Skeletal muscle satellite cell (primary cell): ENCODE results near the gene NEK6.
A peak's percentile ranks its signal among the peaks of the same experiment; 100 is the strongest.

Source experiments
- H3K27me3 ChIP-seq: 2 replicates; pipeline ENCODE4 v1.7.0; 2013; ENCODE audit warnings: low read length; ENCODE audit not compliant: control insufficient read depth, insufficient read depth
- H3K36me3 ChIP-seq: 2 replicates; pipeline ENCODE4 v1.7.0; 2013; ENCODE audit warnings: mild to moderate bottlenecking, control low read depth, low read length; ENCODE audit not compliant: insufficient read depth
- H3K4me1 ChIP-seq: 2 replicates; pipeline ENCODE4 v1.7.0; 2013; ENCODE audit warnings: low read length; ENCODE audit not compliant: control insufficient read depth, insufficient read depth
- H3K4me2 ChIP-seq: 2 replicates; pipeline ENCODE4 v1.7.0; 2013; ENCODE audit warnings: mild to moderate bottlenecking, low read length
- H3K4me3 ChIP-seq: 2 replicates; pipeline ENCODE4 v1.7.0; 2013; ENCODE audit warnings: low read length
- H3K9ac ChIP-seq: 2 replicates; pipeline ENCODE4 v1.7.0; 2013; ENCODE audit warnings: mild to moderate bottlenecking, low read depth, low read length, moderate library complexity
- H3K9me3 ChIP-seq: replicated peaks from 2 replicates; pipeline ENCODE4 v1.7.0; 2013; ENCODE audit warnings: mild to moderate bottlenecking, control low read depth, low read length

The NEK6 gene

GRCh38 chr9:124350494-124351263 lies 92.9 kb downstream of the NEK6 start:
- Histone ChIP-seq H3K4me2 (no peak overlapping the region), H3K27me3 (no peaks in the 10 kb centered on the region), H3K4me3 (no peak overlapping the region), H3K9ac (no peak overlapping the region), H3K4me1 (peaks cover 4% of the 10 kb centered on the region), H3K36me3 (peaks cover 84% of the 10 kb centered on the region), H3K9me3 (no peaks in the 10 kb centered on the region)

GRCh38 chr9:124351672-124352468 lies 94.1 kb downstream of the NEK6 start:
- peaks cover 90% of the 10 kb centered on the region for H3K36me3 ChIP-seq
- H3K9me3 ChIP-seq, result no peaks in the 10 kb centered on the region
- no peak overlapping the region for H3K4me2 ChIP-seq
- H3K4me1 ChIP-seq, result peaks cover 4% of the 10 kb centered on the region
- no peak overlapping the region for H3K9ac ChIP-seq
- no peak overlapping the region for H3K4me3 ChIP-seq
- no peaks in the 10 kb centered on the region for H3K27me3 ChIP-seq

DNA sequence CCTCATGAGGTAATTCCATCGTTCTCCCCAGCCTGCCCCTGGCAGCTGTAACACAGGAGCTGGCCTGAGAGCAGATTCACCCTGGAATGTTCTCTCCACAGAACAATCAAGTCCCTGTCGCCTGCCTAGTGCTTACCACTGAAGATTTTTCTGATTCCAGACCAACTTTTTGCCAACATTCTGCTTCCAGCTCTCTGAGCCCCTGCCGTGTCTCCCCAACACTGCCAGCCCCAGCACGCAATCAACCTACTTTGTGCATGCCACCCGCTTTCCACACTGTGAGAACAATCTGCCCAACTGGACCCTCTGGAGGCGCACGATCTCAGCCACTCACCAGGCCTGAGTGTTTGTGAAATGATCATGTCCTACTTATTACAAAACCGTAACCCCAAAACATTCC lies 94.9 kb downstream of the NEK6 start:
- H3K36me3 ChIP-seq, result peaks cover 90% of the 10 kb centered on the region
- H3K4me3 ChIP-seq, result no peak overlapping the region
- no peaks in the 10 kb centered on the region for H3K9me3 ChIP-seq
- peaks cover 9% of the 10 kb centered on the region for H3K4me1 ChIP-seq
- H3K9ac ChIP-seq, result no peak overlapping the region
- no peaks in the 10 kb centered on the region for H3K27me3 ChIP-seq
- H3K4me2 ChIP-seq, result no peak overlapping the region

DNA sequence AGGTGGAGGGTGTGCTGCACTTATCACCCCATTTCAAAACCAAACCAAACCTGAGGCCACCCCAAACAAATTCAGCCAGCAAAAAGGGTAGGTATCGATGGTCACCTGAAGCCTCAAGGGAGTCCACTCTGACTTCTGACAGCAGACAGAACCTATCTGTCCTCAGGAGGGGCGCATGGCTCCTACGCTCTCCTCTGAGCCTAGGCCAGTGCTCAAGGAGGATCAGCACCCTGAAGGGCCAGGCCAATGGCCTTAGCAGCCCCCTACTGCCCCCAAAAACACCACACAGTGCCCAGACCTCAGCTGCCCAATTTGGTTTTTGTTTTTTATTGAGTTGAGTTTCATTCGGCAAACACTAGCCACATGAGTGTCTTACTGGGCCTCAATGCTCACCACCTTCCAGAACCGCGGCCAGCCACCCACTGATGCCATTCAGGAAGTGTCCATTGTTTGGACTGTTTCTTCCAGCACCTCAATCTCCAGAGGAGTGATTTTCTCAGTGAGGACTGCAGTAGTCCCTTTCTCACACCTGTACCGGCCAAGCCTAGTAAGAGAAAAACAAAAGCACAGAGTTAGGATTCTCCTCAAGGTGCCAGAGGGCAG lies 95.5 kb downstream of the NEK6 start:
- Histone ChIP-seq H3K4me3 (no peak overlapping the region), H3K9ac (no peak overlapping the region), H3K36me3 (peaks cover 87% of the 10 kb centered on the region), H3K9me3 (no peaks in the 10 kb centered on the region), H3K4me2 (no peak overlapping the region), H3K27me3 (no peaks in the 10 kb centered on the region), H3K4me1 (peaks cover 12% of the 10 kb centered on the region)

DNA sequence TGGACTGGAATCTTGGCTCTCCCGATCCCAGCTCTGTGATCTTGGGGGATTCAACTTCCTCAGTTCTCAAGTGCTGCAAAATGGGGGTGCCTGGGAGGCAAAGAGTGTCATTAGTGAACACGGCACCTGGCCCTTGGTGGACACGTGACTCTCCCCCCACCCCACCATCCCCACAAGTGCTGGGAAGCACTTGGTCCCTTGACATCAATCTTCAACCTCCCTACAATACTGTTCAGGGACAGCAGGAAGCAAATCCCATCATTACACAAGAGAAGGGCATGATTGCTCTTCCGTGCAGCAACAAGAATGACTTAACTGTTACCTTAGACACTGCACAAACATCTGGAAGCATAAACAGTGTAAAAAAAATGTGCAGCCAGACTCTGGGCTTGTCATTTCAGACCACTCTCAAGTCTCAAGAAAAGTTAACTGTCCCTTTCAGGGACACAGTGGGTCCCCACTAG lies 96.1 kb downstream of the NEK6 start:
- peaks cover 81% of the 10 kb centered on the region for H3K36me3 ChIP-seq

DNA sequence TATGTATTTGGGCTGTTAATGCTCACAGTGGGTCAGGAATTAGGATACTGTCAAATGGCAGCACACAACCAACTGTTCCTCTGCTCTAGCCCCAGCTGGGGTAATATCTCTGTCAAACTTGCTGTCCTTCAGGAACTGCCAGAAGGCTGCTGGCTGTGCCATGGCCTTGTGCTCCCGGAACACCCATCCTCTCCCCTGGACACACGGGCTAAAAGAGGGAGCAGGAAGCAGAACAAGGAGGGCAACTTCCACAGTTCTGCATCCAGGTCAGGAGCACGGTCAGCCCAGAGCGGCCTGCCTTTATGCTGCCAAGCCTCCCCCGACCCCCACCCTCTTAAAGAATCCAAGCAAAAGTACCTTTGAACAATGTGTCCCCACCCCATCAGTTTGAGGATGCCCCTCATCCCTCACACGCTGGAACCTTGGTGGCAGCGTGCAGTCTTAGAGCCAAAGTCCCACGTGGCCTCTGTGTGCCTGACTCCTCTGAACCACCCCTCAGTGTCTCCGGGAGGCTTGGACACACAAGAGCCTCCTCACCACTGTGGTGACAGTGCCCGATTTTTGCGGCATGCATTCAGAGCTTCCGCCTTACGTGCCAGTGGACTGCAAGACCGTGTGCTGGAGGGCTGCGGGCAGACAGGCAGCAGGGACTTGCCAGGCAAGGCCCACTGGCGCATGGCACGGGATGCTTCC lies 96.7 kb downstream of the NEK6 start:
- peaks cover 78% of the 10 kb centered on the region for H3K36me3 ChIP-seq
- H3K9me3 ChIP-seq, result no peaks in the 10 kb centered on the region
- no peak overlapping the region for H3K4me2 ChIP-seq
- no peaks in the 10 kb centered on the region for H3K27me3 ChIP-seq
- no peak overlapping the region for H3K9ac ChIP-seq
- H3K4me1 ChIP-seq, result peaks cover 14% of the 10 kb centered on the region
- H3K4me3 ChIP-seq, result no peak overlapping the region

More for the DNA sequence above, 96.1 kb downstream of the NEK6 start:
- peaks cover 12% of the 10 kb centered on the region for H3K4me1 ChIP-seq
- no peak overlapping the region for H3K9ac ChIP-seq
- no peak overlapping the region for H3K4me3 ChIP-seq
- H3K4me2 ChIP-seq, result no peak overlapping the region
- no peaks in the 10 kb centered on the region for H3K27me3 ChIP-seq
- no peaks in the 10 kb centered on the region for H3K9me3 ChIP-seq

DNA sequence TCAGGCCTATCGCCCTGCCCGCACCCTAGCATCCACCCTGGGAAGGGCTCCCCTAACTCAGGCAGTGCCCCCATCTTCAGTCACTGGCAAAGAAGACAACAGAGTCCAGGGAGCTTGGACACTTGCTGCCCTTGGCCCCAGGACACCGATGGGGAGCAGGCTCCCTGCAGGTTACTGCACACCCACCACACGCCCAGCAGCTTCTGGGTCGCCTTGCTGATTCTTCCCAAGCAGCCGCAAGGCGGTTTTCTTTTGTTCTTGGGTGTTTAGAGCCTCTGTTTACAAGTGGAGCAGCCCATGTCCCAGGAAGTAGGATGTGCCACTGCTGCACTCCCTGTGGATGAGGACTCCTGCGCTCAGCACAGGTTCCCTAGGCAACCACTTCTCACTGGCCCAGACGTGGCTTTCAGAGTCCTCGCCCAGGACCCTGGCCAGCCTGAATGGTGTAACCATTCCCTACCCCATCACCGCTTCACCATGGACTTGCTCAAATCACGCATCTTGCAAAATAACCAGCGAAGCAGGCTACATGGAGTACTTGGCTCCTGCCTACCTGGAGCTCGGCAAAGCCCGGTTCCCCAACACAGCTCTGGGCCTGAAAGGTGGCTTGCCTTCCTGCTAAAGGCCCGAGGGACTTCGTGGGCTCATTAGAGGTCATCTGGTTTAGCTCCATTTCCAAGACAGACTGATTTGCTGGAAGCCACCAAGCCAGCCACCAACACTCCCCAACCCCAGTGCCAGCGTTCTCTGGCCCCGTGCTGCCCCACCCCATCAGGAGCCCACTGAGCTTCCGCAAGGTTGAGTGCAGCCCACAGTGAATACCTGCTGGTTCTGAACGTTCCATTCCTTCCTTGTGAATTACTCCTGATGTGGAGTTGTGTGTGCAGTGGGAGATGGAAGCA lies 97.5 kb downstream of the NEK6 start:
- Histone ChIP-seq H3K36me3 (peaks cover 74% of the 10 kb centered on the region), H3K9me3 (no peaks in the 10 kb centered on the region), H3K4me1 (peaks cover 17% of the 10 kb centered on the region), H3K4me2 (no peak overlapping the region), H3K27me3 (no peaks in the 10 kb centered on the region), H3K9ac (no peak overlapping the region), H3K4me3 (no peak overlapping the region)

DNA sequence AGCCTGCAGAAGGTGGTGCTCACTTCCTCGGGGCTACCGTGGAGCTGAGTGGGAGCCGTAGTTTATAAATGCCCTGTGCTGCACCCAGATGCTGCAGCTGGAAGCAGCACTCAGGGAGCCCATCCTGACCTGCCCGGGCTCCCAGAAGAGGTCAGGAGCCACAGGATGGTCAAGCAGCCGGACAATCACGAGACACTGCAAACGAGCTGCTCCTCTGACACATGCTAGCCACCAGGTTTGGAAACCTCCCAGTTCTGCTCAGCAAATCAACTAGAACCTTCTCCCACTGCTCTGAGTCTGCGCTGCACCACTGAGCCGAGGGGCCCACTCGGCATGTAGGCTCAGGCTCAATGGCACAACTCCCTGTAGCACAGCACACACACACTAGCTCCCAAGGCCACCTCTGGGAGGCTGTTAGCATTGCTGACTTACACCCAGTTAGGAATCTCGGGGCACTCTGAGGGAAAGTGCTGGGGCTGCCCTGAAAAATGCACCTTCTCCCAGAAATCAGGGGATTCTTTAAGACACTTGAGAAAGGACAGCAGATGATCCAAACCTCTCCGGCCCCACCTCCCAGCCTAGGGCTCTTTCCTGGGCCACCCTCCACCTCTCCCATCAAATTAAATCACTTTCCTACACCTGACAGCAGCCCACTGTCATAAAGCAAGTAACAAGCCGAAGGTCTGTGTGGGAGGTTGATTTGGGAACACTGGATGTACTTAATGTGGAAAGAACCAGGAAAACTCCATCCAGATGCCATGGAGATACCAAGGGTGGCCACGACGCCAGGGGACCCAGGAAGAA lies 98.4 kb downstream of the NEK6 start:
- H3K9ac ChIP-seq, result no peak overlapping the region
- H3K4me2 ChIP-seq, result no peak overlapping the region
- H3K4me3 ChIP-seq, result no peak overlapping the region
- peaks cover 65% of the 10 kb centered on the region for H3K36me3 ChIP-seq
- H3K27me3 ChIP-seq, result no peaks in the 10 kb centered on the region
- H3K4me1 ChIP-seq, result peaks cover 17% of the 10 kb centered on the region
- no peaks in the 10 kb centered on the region for H3K9me3 ChIP-seq

GRCh38 chr9:124356745-124357390 lies 99.1 kb downstream of the NEK6 start:
- Histone ChIP-seq H3K9ac (no peak overlapping the region), H3K36me3 (peaks cover 59% of the 10 kb centered on the region), H3K4me2 (peak overlapping the region; percentile 17), H3K27me3 (no peaks in the 10 kb centered on the region), H3K9me3 (no peaks in the 10 kb centered on the region), H3K4me1 (peaks cover 17% of the 10 kb centered on the region), H3K4me3 (no peak overlapping the region)
